ENCODE data around the gene MYCBP. TPM values are rescaled to one million over a fixed set of nuclear protein-coding genes. Genes with fewer than 3 reads are reported as not detected.
"Not testable (repeated sequence)": the region's sequence is repeated elsewhere in the genome, so short reads cannot be mapped to it uniquely, and the experiment has no call there.

MYCBP gene
- total RNA-seq, 4 donors from 2014 or later, result 10.7 to 38.7 (median 17.7) TPM

- H3K4me1 ChIP-seq, result no peaks in the 10 kb centered on the region
- intact Hi-C loops (cut with DNase I; ENCODE audit: low total_unique reads), result no loop called here
- DNase-seq, result no peak
Measured at GRCh38 chr1:38915352-38915948, 42.3 kb upstream of the MYCBP start.

GRCh38 chr1:38914908-38915307 lies 41.8 kb upstream of the MYCBP start:
- H3K27me3 ChIP-seq; H3K4me1 ChIP-seq; H3K9me3 ChIP-seq; H3K4me3 ChIP-seq; DNase-seq; H3K27ac ChIP-seq; intact Hi-C loops (cut with DNase I; ENCODE audit: low total_unique reads); H3K36me3 ChIP-seq: not testable (repeated sequence)

More at GRCh38 chr1:38915352-38915948, 42.3 kb upstream of the MYCBP start:
- Histone ChIP-seq H3K27me3 (no peaks in the 10 kb centered on the region), H3K4me3 (no peak overlapping the region), H3K27ac (no peak overlapping the region), H3K36me3 (no peaks in the 10 kb centered on the region), H3K9me3 (no peaks in the 10 kb centered on the region)
- TF ChIP-seq POLR2A (IDR thresholded peaks at IDR 0.05) (no peak), CTCF (IDR thresholded peaks at IDR 0.05) (no peak)

- Histone ChIP-seq H3K9me3 (no peaks in the 10 kb centered on the region), H3K4me1 (no peaks in the 10 kb centered on the region), H3K27me3 (no peaks in the 10 kb centered on the region), H3K4me3 (no peak overlapping the region), H3K27ac (no peak overlapping the region), H3K36me3 (no peaks in the 10 kb centered on the region)
- DNase-seq, result no peak
- TF ChIP-seq CTCF (IDR thresholded peaks at IDR 0.05) (no peak), POLR2A (IDR thresholded peaks at IDR 0.05) (no peak)
- intact Hi-C loops (cut with DNase I; ENCODE audit: low total_unique reads), result no loop called here
Measured at GRCh38 chr1:38908821-38909220, 35.7 kb upstream of the MYCBP start.

GRCh38 chr1:38905985-38906384 lies 32.8 kb upstream of the MYCBP start:
- TF ChIP-seq CTCF (IDR thresholded peaks at IDR 0.05), result no peak
- no peak for TF ChIP-seq POLR2A (IDR thresholded peaks at IDR 0.05)
- no peak for DNase-seq
- no peaks in the 10 kb centered on the region for H3K27me3 ChIP-seq
- intact Hi-C loops (cut with DNase I; ENCODE audit: low total_unique reads), result no loop called here
- H3K4me1 ChIP-seq, result no peaks in the 10 kb centered on the region
- H3K36me3 ChIP-seq, result no peaks in the 10 kb centered on the region
- H3K27ac ChIP-seq, result no peak overlapping the region
- no peaks in the 10 kb centered on the region for H3K9me3 ChIP-seq
- H3K4me3 ChIP-seq, result no peak overlapping the region

GRCh38 chr1:38899560-38899959 lies 26.4 kb upstream of the MYCBP start:
- H3K4me1 ChIP-seq, result no peaks in the 10 kb centered on the region
- no peaks in the 10 kb centered on the region for H3K27me3 ChIP-seq
- no peaks in the 10 kb centered on the region for H3K9me3 ChIP-seq
- DNase-seq, result no peak
- intact Hi-C loops (cut with DNase I; ENCODE audit: low total_unique reads), result no loop called here
- TF ChIP-seq POLR2A (IDR thresholded peaks at IDR 0.05) (no peak), CTCF (IDR thresholded peaks at IDR 0.05) (no peak)
- no peaks in the 10 kb centered on the region for H3K36me3 ChIP-seq
- H3K4me3 ChIP-seq, result no peak overlapping the region
- H3K27ac ChIP-seq, result no peak overlapping the region

Measured in uterus (tissue), 4 donors.